Trophoblast cell (in vitro differentiated cells and primary cell): ENCODE measurements around the gene POC1A.

Source experiments
- DNase-seq, 2 donors: peaks; one replicate each; pipeline ENCODE4 v3.0.0-alpha.2; 2016
- H2AFZ ChIP-seq: 2 replicates; pipeline ENCODE4 v1.6.1; 2013; ENCODE audit warnings: low read length, moderate library complexity, mild to moderate bottlenecking; ENCODE audit not compliant: insufficient read depth, poor library complexity
- H2AK5ac ChIP-seq: 2 replicates; pipeline ENCODE4 v1.6.1; 2013; ENCODE audit warnings: mild to moderate bottlenecking, low read length
- H2BK120ac ChIP-seq: 2 replicates; pipeline ENCODE4 v1.6.1; 2013; ENCODE audit warnings: low read length, mild to moderate bottlenecking, moderate library complexity; ENCODE audit not compliant: insufficient read depth, poor library complexity
- H2BK12ac ChIP-seq: 2 replicates; pipeline ENCODE4 v1.6.1; 2013; ENCODE audit warnings: mild to moderate bottlenecking, low read length, moderate library complexity
- H2BK5ac ChIP-seq: 2 replicates; pipeline ENCODE4 v1.6.1; 2013; ENCODE audit warnings: low read length, low read depth, moderate library complexity, mild to moderate bottlenecking; ENCODE audit not compliant: poor library complexity
- H3K14ac ChIP-seq: 2 replicates; pipeline ENCODE4 v1.6.1; 2013; ENCODE audit warnings: mild to moderate bottlenecking, low read length
- H3K18ac ChIP-seq: 2 replicates; pipeline ENCODE4 v1.6.1; 2013; ENCODE audit warnings: mild to moderate bottlenecking, low read length
- H3K23ac ChIP-seq: 2 replicates; pipeline ENCODE4 v1.6.1; 2013; ENCODE audit warnings: low read length
- H3K27ac ChIP-seq: 2 replicates; pipeline ENCODE4 v1.5.1; 2013; ENCODE audit warnings: low read depth, mild to moderate bottlenecking, inconsistent platforms, low read length, moderate library complexity
- H3K27me3 ChIP-seq: 2 replicates; pipeline ENCODE4 v1.6.1; 2013; ENCODE audit warnings: inconsistent platforms, mild to moderate bottlenecking, low read length, moderate library complexity; ENCODE audit not compliant: insufficient read depth
- H3K36me3 ChIP-seq, 2 experiments: 1 replicate in 1 of 2; 2 replicates in 1 of 2; pipeline ENCODE4 v1.6.1; 2013; ENCODE audit warnings: low read length in 2 of 2, mild to moderate bottlenecking in 2 of 2, moderate library complexity in 1 of 2; ENCODE audit not compliant: insufficient read depth in 2 of 2, control insufficient read depth in 1 of 2
- H3K4ac ChIP-seq: 2 replicates; pipeline ENCODE4 v1.6.1; 2013; ENCODE audit warnings: low read depth, mild to moderate bottlenecking, low read length, moderate library complexity
- H3K4me1 ChIP-seq, 2 experiments: 1 replicate in 1 of 2; 2 replicates in 1 of 2; pipeline ENCODE4 v1.6.1; 2013; ENCODE audit warnings: low read length in 2 of 2, mild to moderate bottlenecking in 2 of 2, moderate library complexity in 1 of 2; ENCODE audit not compliant: insufficient read depth in 2 of 2, control insufficient read depth in 1 of 2
- H3K4me2 ChIP-seq: 2 replicates; pipeline ENCODE4 v1.6.1; 2013; ENCODE audit warnings: inconsistent platforms, mild to moderate bottlenecking, low read length, moderate library complexity
- H3K4me3 ChIP-seq: 2 replicates; pipeline ENCODE4 v1.5.1; 2013; ENCODE audit warnings: mild to moderate bottlenecking, low read depth, low read length, inconsistent platforms
- H3K79me1 ChIP-seq: one replicate; pipeline ENCODE4 v1.6.1; 2013; ENCODE audit warnings: low read length
- H3K79me2 ChIP-seq: 2 replicates; pipeline ENCODE4 v1.6.1; 2013; ENCODE audit warnings: low read length, mild to moderate bottlenecking; ENCODE audit not compliant: control insufficient read depth, insufficient read depth, poor library complexity
- H3K9ac ChIP-seq: 2 replicates; pipeline ENCODE4 v1.6.1; 2013; ENCODE audit warnings: mild to moderate bottlenecking, low read length
- H3K9me3 ChIP-seq: 2 replicates; pipeline ENCODE4 v1.6.1; 2013; ENCODE audit warnings: low read depth, mild to moderate bottlenecking, control low read depth, inconsistent platforms, low read length; ENCODE audit not compliant: insufficient read depth
- H4K12ac ChIP-seq: 2 replicates; pipeline ENCODE4 v1.6.1; 2013; ENCODE audit warnings: low read depth, mild to moderate bottlenecking, low read length, moderate library complexity
- H4K8ac ChIP-seq: 2 replicates; pipeline ENCODE4 v1.6.1; 2013; ENCODE audit warnings: low read depth, mild to moderate bottlenecking, low read length, moderate library complexity
- H4K91ac ChIP-seq: one replicate; pipeline ENCODE4 v1.6.1; 2013; ENCODE audit warnings: low read depth, mild to moderate bottlenecking, low read length, moderate library complexity
- WGBS: extraction: QIAGEN DNeasy Blood & Tissue Kit; methylation state at CpG from one replicate; pipeline ENCODE4 v1.1.7; 2013; ENCODE audit warnings: missing lambda C conversion rate; ENCODE audit not compliant: insufficient read length, insufficient coverage; ENCODE audit errors: extremely low coverage; 5-methylcytosine and 5-hydroxymethylcytosine counted together

Gene POC1A

DNA sequence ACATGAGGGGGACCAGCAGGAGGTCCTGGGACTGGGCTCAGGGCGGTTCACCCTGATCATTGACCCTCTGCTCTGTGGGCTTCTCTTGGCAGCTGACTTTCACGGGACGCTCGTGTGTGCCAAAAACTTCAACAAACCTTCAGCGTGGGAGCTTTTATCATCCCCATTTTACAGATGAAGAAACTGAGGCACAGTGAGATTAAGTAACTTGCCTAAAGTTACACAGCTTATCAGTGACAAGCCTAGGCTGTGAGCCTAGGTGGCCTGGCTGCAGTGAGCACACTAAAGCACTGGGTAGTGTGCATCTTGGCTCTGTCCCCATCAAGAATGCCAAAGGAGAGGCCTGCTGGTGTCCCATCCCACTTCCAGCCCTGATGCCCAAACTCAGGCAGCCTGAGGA lies 74.3 kb downstream of the POC1A start:
- Histone ChIP-seq H4K12ac (no peak overlapping the region), H2BK12ac (no peak overlapping the region), H3K27ac (no peak overlapping the region), H3K4ac (no peak overlapping the region), H4K91ac (no peak overlapping the region), H3K9me3 (no peaks in the 10 kb centered on the region), H2BK5ac (no peak overlapping the region), H3K79me1 (peaks cover 17% of the 10 kb centered on the region), H3K36me3 (peaks cover 3 to 7% of the 10 kb centered on the region in 2 experiments), H3K18ac (no peak overlapping the region), H2AFZ (no peak overlapping the region), H2AK5ac (no peak overlapping the region), H3K79me2 (peaks cover 2% of the 10 kb centered on the region), H3K14ac (no peak overlapping the region), H3K27me3 (no peaks in the 10 kb centered on the region), H3K9ac (no peak overlapping the region), H3K4me3 (no peak overlapping the region), H3K4me2 (no peak overlapping the region), H2BK120ac (no peak overlapping the region), H3K23ac (no peak overlapping the region), H4K8ac (no peak overlapping the region), H3K4me1 (peaks cover 23 to 24% of the 10 kb centered on the region in 2 experiments)
- no peak for DNase-seq
- WGBS: no CpG with 5 or more reads among the region's 5 CpGs

DNA sequence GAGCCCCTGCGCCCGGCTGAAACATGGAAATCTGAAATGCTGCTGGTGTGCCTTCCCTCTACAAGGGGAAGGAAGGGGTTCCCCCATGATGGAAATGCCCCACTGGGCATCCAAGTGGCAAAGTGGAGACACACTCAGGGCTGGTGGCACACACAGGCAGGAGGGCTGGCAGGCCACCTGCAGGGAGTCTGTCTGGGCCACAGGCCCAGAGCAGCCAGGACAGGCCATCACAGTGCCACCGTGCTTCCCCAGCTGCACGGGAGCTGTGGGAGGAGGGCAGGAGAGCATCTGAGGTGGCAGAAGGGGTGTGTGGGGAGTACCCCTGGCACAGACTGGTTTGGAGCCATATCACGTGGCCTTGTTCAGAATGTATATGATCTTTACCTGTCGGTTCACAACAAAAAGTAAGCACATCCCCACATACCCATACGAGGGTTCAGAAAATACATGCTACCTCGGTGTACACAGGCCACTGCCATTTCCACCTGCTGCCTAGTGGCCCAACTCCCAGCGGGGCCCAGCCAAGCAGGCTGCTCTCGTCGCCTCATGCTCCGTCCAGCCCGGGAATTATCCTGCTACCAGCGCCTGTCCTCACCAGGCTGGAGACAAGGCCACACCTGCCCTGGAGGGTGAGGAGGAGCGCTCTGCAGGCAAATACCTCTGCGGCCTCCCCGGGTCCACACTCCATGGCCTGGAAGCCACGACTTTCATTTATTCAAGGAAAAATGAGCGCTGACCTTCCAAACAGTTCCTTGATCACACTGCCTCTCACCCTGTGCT lies 75.3 kb downstream of the POC1A start:
- Histone ChIP-seq H3K23ac (no peak overlapping the region), H2AK5ac (peak overlapping the region; percentile 56), H2BK120ac (peak overlapping the region; percentile 28), H3K27ac (no peak overlapping the region), H3K18ac (peak overlapping the region; percentile 36), H3K79me1 (peaks cover 17% of the 10 kb centered on the region), H3K79me2 (peaks cover 2% of the 10 kb centered on the region), H3K4me2 (no peak overlapping the region), H3K4me1 (peaks cover 23 to 24% of the 10 kb centered on the region in 2 experiments), H3K9ac (no peak overlapping the region), H3K4me3 (no peak overlapping the region), H2BK5ac (no peak overlapping the region), H3K36me3 (peaks cover 11 to 12% of the 10 kb centered on the region in 2 experiments), H3K27me3 (no peaks in the 10 kb centered on the region), H3K4ac (no peak overlapping the region), H2BK12ac (peak overlapping the region; percentile 82), H2AFZ (no peak overlapping the region), H3K9me3 (no peaks in the 10 kb centered on the region), H4K8ac (no peak overlapping the region), H4K91ac (peak overlapping the region; percentile 68), H3K14ac (peak overlapping the region; percentile 32), H4K12ac (no peak overlapping the region)
- no peak for DNase-seq
- WGBS: no CpG with 5 or more reads among the region's 19 CpGs

DNA sequence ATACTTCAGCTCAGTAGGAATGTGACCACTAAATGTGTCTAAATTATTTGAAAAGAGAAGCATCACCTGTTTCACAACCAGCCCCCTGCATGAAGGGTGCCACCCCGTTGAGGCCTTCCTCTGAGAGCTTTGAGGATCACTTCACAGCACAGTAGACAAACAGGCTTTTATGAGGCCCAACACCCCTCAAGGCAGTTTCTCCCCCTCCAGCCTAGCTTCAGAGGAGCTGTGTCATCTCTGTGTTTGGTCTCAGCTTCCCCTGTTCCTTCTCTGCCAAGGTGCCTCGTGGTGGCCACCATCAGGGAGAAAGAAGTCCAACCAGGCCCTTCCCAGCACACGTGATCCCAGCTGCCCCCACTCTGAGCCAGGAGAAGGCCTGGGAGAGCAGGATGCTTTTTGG lies 76.3 kb downstream of the POC1A start:
- H2AFZ ChIP-seq: peak overlapping the region; percentile 50
- peak overlapping the region; percentile 16 for H3K18ac ChIP-seq
- H3K4me1 ChIP-seq: peaks cover 23 to 24% of the 10 kb centered on the region in 2 experiments
- DNase-seq: no peak
- H3K4me2 ChIP-seq: peak overlapping the region; percentile 23
- peaks cover 17% of the 10 kb centered on the region for H3K79me1 ChIP-seq
- no CpG with 5 or more reads among the region's 3 CpGs for WGBS
- peak overlapping the region; percentile 84 for H2AK5ac ChIP-seq
- peak overlapping the region; percentile 35 for H3K4ac ChIP-seq
- peaks cover 8 to 12% of the 10 kb centered on the region in 2 experiments for H3K36me3 ChIP-seq
- H2BK12ac ChIP-seq: peak overlapping the region; percentile 92
- no peaks in the 10 kb centered on the region for H3K9me3 ChIP-seq
- H3K4me3 ChIP-seq: no peak overlapping the region
- H3K27ac ChIP-seq: peak overlapping the region; percentile 71
- peak overlapping the region; percentile 60 for H2BK5ac ChIP-seq
- H3K23ac ChIP-seq: no peak overlapping the region
- no peak overlapping the region for H3K9ac ChIP-seq
- H3K79me2 ChIP-seq: peaks cover 2% of the 10 kb centered on the region
- no peak overlapping the region for H4K12ac ChIP-seq
- H3K14ac ChIP-seq: peak overlapping the region; percentile 82
- H2BK120ac ChIP-seq: peak overlapping the region; percentile 77
- peak overlapping the region; percentile 96 for H4K91ac ChIP-seq
- no peaks in the 10 kb centered on the region for H3K27me3 ChIP-seq
- H4K8ac ChIP-seq: peak overlapping the region; percentile 11

DNA sequence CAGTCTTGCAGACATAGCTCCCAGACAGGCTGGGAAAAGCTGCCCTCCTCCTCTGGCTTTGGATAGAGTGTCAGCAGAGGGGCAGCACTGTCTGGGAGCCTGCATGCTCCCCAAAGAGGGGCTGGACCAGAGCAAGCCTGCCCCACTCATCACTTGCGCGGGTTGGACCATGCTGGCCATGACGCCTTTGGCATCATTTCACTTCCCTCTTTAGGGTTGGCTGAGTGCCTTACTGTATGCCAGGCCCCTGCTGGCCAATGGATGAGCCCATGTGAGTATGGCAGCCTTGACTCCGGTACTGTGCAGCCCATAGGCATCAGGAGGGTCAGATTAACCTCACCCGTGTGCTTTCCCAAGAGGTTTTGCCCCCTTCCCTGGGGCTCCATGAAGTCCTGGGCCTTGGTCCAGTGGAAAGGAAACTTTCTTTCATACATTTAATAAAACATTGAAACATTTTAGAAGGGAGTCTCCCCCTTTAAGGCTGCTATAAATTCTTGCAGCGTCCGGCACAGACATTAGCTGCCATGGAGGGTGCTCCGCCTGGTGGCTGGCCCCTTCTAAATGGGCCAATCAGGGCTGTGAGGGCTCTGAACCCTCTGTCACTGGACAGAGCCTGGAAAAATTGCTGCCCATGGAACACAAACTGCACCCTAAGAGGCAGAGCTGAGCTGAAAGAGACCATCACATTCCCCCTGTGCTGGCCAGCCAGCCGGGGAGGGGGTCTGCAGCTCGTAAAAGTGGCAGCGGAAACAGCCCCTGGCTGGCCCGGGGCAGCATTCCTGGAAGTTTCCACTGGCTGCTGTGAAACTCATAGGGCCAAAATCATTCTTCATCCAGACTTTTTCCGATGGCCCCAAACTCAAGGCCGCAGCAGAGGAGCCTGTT lies 77.1 kb downstream of the POC1A start:
- Histone ChIP-seq H3K14ac (peak overlapping the region; percentile 62), H2AK5ac (peak overlapping the region; percentile 66), H3K4ac (no peak overlapping the region), H3K27me3 (no peaks in the 10 kb centered on the region), H3K23ac (no peak overlapping the region), H3K18ac (peak overlapping the region; percentile 40), H3K27ac (peak overlapping the region; percentile 71), H2BK120ac (peak overlapping the region; percentile 21), H4K8ac (peak overlapping the region; percentile 21), H2AFZ (no peak overlapping the region), H3K79me1 (peaks cover 17% of the 10 kb centered on the region), H3K4me3 (peak overlapping the region; percentile 0), H3K9ac (no peak overlapping the region), H4K12ac (no peak overlapping the region), H3K4me2 (peak overlapping the region; percentile 23), H3K36me3 (peaks cover 8 to 12% of the 10 kb centered on the region in 2 experiments), H3K9me3 (no peaks in the 10 kb centered on the region), H2BK12ac (peak overlapping the region; percentile 63), H3K79me2 (peaks cover 2% of the 10 kb centered on the region), H4K91ac (peak overlapping the region; percentile 61), H3K4me1 (peaks cover 23 to 24% of the 10 kb centered on the region in 2 experiments), H2BK5ac (peak overlapping the region; percentile 59)
- no peak for DNase-seq
- no CpG with 5 or more reads among the region's 14 CpGs for WGBS
